ENCODE data around the gene NR2F1-AS1. TPM values are rescaled to one million over a fixed set of nuclear protein-coding genes. Genes with fewer than 3 reads are reported as not detected.

NR2F1-AS1 gene
- total RNA-seq, 1 donor from 2014 or later = 53.1 TPM

DNA sequence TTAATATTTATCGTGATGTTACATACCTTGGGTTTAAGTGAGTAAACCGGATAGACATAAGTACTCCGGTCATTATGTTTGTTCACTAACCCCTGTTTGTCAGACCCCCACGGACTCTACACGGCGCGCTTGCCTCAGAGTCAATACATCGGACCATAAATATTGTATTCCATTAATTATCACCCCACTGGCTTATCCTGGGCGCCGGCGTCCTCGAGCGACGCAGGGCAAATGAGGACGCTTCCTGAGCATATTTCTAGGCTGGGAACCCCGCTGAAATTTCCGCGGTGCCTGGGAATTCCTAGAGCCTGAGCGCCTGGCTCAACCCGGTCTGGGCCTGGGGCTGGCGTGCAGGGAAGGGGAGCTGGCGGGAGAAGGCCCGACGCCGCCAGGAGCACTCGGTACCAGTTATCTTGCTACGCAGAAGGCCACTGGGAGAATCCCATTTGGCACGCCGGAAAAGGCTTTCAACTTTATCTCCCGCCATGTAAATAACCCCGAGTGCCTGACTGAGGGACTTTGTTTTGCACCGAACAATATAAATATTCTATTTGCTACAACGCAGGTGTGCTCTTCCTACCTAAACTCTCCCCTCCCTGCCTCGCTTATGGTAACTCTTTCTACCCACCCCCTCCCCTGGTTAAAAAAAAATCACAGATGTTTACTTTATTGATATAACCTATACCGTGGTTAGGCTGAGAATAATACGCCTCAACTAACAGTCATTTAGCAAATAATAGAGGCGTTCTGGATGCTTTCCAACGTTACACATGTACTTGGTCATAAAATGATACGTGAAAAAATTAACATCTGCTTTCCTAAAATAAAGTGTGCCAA lies 21.4 kb upstream of the NR2F1-AS1 start:
- Mint-ChIP-seq H3K4me3 (no peak overlapping the region), H3K27me3 (ENCODE audit: low read depth) (peaks cover 50% of the 10 kb centered on the region), H3K27ac (ENCODE audit: unreplicated experiment) (no peak overlapping the region), H3K4me1 (peaks cover 40% of the 10 kb centered on the region), H3K36me3 (ENCODE audit: low read depth) (no peaks in the 10 kb centered on the region), H3K9me3 (no peaks in the 10 kb centered on the region)
- no peak for DNase-seq (ENCODE audit: low read depth, low spot score)
- TF ChIP-seq CTCF (conservative IDR thresholded peaks at IDR 0.05) = no peak

- Mint-ChIP-seq H3K4me3 (no peak overlapping the region), H3K27ac (ENCODE audit: unreplicated experiment) (no peak overlapping the region), H3K9me3 (no peaks in the 10 kb centered on the region), H3K4me1 (peaks cover 34% of the 10 kb centered on the region), H3K27me3 (ENCODE audit: low read depth) (peaks cover 48% of the 10 kb centered on the region), H3K36me3 (ENCODE audit: low read depth) (no peaks in the 10 kb centered on the region)
- TF ChIP-seq CTCF (conservative IDR thresholded peaks at IDR 0.05) = no peak
- no peak for DNase-seq (ENCODE audit: low read depth, low spot score)
Measured at GRCh38 chr5:93601802-93602155, 20.8 kb upstream of the NR2F1-AS1 start.

DNA sequence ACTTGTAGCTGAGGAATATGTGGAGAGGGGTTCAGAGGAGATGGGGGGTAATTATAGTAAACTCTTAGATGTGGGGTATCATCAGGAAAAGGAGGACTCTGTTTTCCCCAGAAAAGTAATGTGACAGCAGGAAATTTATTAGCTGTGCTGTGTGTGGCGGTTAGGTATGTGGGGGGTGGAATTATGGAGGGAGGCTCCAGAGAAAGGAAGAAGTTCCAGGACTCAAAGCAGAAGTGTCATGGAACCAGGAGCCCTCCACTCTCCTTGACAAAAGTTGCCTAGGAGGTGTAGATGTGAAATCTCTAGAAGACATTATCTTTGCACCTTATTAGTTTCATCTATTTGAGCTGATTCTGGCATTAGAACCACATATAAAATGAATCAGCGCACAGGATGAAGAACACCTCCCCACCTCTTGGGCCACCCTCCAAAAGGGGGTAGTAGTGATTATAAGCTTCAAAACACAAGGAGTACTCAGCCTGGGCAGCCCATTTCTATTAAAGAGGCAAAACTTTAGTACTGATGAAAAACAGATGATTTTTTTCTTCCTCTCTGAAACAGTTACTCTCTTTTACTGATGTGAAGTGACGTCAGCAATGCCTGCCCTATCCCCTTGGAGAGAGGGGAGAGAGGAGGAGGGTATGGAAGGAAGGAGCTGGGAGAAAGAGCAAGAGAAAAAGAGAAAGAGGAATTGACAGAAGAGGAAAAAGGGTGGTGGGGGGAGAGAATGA lies 20.2 kb upstream of the NR2F1-AS1 start:
- H3K27me3 Mint-ChIP-seq (ENCODE audit: low read depth) = peaks cover 49% of the 10 kb centered on the region
- H3K4me3 Mint-ChIP-seq = no peak overlapping the region
- no peak overlapping the region for H3K27ac Mint-ChIP-seq (ENCODE audit: unreplicated experiment)
- no peaks in the 10 kb centered on the region for H3K9me3 Mint-ChIP-seq
- no peak for TF ChIP-seq CTCF (conservative IDR thresholded peaks at IDR 0.05)
- peaks cover 34% of the 10 kb centered on the region for H3K4me1 Mint-ChIP-seq
- DNase-seq (ENCODE audit: low read depth, low spot score) = no peak
- peaks cover under 1% of the 10 kb centered on the region for H3K36me3 Mint-ChIP-seq (ENCODE audit: low read depth)

DNA sequence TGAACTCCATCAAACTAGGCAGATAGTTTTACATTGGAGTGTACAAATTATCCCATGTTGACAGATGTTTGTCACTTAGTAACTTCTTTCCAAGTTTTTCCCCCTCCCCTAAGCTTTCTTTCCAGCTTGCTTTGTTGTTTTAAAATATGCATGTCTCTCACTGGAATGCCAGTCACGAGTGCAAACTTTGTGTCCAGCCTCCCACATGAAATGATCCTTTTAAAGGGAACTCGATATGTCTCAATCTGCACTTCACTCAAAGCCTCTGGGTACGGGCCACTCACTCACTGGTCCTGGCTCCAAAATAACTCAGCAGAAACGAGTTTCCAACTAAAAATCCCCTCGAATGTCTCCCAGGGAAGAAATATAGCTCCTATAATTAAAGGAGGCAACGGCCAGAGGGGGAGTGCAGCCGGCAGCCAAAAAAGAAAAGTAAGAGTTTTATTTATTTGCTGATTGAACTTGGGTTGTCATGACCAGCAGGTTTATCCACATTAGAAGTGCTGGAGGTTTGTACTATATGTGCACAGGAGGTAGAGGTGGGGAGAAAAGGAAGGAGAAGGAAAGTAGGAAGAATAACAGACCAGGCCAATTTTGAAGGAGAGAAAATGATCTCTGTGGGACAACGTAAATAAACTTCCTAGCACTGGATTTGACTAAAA lies 19.5 kb upstream of the NR2F1-AS1 start:
- Mint-ChIP-seq H3K4me3 (no peak overlapping the region), H3K36me3 (ENCODE audit: low read depth) (peaks cover 7% of the 10 kb centered on the region), H3K27me3 (ENCODE audit: low read depth) (peaks cover 52% of the 10 kb centered on the region), H3K27ac (ENCODE audit: unreplicated experiment) (no peak overlapping the region), H3K4me1 (peaks cover 34% of the 10 kb centered on the region), H3K9me3 (no peaks in the 10 kb centered on the region)
- TF ChIP-seq CTCF (conservative IDR thresholded peaks at IDR 0.05) = no peak
- DNase-seq (ENCODE audit: low read depth, low spot score) = no peak

GRCh38 chr5:93599399-93600120 lies 18.5 kb upstream of the NR2F1-AS1 start:
- H3K4me3 Mint-ChIP-seq = no peak overlapping the region
- peak; percentile 46 for DNase-seq (ENCODE audit: low read depth, low spot score)
- peaks cover 52% of the 10 kb centered on the region for H3K27me3 Mint-ChIP-seq (ENCODE audit: low read depth)
- TF ChIP-seq CTCF (conservative IDR thresholded peaks at IDR 0.05) = no peak
- H3K36me3 Mint-ChIP-seq (ENCODE audit: low read depth) = peaks cover 12% of the 10 kb centered on the region
- no peaks in the 10 kb centered on the region for H3K9me3 Mint-ChIP-seq
- no peak overlapping the region for H3K27ac Mint-ChIP-seq (ENCODE audit: unreplicated experiment)
- peaks cover 34% of the 10 kb centered on the region for H3K4me1 Mint-ChIP-seq

Measured in neural crest cell (in vitro differentiated cells).